GM12801 (cell line): ENCODE results near the gene TSHR.

Experiments
- TF ChIP-seq, protein P1 (sequence below): IDR thresholded peaks from one replicate; pipeline ENCODE4 v1.5.1; 2011; ENCODE audit warnings: control low read depth; ENCODE audit not compliant: insufficient read length; ENCODE audit errors: extremely low read depth

The TSHR gene

GRCh38 chr14:81023095-81023710 lies 67.8 kb downstream of the TSHR start:
- TF ChIP-seq, protein P1, sequence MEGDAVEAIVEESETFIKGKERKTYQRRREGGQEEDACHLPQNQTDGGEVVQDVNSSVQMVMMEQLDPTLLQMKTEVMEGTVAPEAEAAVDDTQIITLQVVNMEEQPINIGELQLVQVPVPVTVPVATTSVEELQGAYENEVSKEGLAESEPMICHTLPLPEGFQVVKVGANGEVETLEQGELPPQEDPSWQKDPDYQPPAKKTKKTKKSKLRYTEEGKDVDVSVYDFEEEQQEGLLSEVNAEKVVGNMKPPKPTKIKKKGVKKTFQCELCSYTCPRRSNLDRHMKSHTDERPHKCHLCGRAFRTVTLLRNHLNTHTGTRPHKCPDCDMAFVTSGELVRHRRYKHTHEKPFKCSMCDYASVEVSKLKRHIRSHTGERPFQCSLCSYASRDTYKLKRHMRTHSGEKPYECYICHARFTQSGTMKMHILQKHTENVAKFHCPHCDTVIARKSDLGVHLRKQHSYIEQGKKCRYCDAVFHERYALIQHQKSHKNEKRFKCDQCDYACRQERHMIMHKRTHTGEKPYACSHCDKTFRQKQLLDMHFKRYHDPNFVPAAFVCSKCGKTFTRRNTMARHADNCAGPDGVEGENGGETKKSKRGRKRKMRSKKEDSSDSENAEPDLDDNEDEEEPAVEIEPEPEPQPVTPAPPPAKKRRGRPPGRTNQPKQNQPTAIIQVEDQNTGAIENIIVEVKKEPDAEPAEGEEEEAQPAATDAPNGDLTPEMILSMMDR = no peak

GRCh38 chr14:81028461-81028860 lies 73.0 kb downstream of the TSHR start:
- TF ChIP-seq, protein P1 = no peak

DNA sequence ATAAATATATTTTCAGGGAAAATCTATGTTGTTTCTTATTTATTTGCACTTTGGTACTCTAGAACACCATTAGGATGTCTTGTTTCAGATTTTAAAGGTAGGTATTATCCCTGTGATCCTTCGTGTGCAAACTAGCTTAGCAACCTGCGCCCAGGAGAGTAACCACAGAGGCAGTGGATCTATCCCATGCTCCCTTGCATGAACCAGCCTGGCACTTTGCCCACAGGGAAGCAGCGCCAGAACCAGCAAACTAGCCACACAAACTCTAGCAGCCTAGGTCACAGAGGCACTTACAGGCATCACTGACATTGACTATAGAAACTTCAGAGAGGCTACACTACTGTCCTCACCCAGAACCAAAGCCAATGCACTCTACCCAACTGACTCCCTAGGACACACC lies 76.1 kb downstream of the TSHR start:
- TF ChIP-seq, protein P1 = no peak

DNA sequence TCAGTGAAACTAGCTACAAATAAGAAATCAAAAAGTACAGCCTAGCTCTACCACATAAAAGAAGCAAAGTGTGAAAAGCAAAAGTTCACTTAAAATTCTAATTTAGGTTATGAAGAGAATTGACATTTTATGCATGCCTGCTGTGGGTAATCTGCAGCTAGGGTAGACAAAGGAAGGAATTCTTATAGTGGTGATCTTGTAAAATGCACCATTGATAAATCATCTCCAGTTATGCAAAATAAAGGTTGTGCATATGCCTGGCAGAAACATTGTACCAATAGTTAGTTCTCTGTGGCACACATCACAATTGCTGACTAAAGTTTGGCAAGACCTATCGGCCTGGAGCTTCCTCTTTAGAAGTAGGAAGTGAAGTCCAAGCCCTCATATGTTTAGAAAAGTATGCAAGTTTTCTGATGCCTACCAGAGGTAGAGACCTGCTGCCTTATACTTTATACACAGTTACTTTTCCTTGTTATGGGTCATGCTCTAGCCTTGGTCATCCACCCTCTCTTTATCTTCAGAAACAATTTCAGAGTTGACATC lies 78.3 kb downstream of the TSHR start:
- TF ChIP-seq, protein P1 = no peak

DNA sequence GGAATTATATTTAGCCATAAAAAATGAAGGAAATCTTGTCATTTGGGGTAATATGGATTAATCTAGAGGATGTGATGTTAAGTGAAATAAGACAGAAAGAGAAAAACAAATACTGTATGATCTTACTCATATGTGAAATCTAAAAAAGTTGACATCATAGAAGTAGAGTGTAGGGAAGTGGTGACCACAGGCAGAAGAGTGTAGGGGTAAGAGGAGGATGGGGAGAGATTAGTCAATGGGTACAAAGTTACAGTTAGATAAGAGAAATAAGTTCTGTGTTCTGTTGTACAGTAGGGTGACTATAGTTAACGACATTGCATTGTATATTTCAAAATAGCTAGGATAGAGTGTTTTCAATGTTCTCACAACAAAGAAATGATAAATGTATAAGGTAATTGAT lies 87.0 kb downstream of the TSHR start:
- TF ChIP-seq, protein P1 = no peak

DNA sequence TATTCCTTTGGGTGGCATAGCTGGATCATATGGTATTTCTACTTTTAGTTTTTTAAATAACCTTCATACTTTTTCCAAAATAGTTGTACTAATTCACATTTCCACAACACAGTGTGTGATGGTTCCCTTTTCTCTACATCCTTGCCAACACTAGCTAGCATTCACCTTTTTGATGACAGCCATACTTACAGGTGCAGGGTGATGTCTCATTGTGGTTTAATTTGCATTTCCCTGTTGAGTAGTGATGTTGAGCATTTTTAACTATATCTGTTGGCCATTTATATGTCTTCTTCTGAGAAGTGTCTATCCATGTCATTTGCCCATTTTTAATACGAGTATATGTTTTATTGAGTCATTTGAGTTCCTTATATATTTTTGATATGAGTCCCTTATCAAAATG lies 96.1 kb downstream of the TSHR start:
- TF ChIP-seq, protein P1 = no peak

GRCh38 chr14:81055971-81056370 lies 100.5 kb downstream of the TSHR start:
- TF ChIP-seq, protein P1 = no peak

- TF ChIP-seq, protein P1 = no peak
Observed at GRCh38 chr14:81062380-81062779, 107.0 kb downstream of the TSHR start.
